Measurements from ENCODE around the gene HAND2. TPM values are rescaled to one million over a fixed set of nuclear protein-coding genes. Genes with fewer than 3 reads are reported as not detected.

Gene HAND2
- total RNA-seq, 2 donors from 2014 or later, result not detected

- Mint-ChIP-seq H3K27ac (no peak overlapping the region), H3K27me3 (ENCODE audit: insufficient read depth) (peaks cover 91% of the 10 kb centered on the region), H3K9me3 (no peaks in the 10 kb centered on the region), H3K4me1 (peaks cover 7% of the 10 kb centered on the region), H3K36me3 (ENCODE audit: low read depth) (no peaks in the 10 kb centered on the region), H3K4me3 (no peak overlapping the region)
- Histone ChIP-seq H3K36me3 (ENCODE audit: control insufficient read depth, insufficient read depth, low read length) (no peaks in the 10 kb centered on the region), H3K27ac (ENCODE audit: low read depth, low read length) (no peak overlapping the region), H3K4me3 (ENCODE audit: low read length) (no peak overlapping the region), H3K9me3 (ENCODE audit: control insufficient read depth, low read length) (no peaks in the 10 kb centered on the region), H3K27me3 (ENCODE audit: control insufficient read depth, insufficient read depth, low read length, poor library complexity, severe bottlenecking) (peaks cover 82% of the 10 kb centered on the region), H3K4me1 (ENCODE audit: control insufficient read depth, insufficient read depth, low read length) (no peaks in the 10 kb centered on the region), H3K9ac (ENCODE audit: extremely low read depth, low read length, poor library complexity, severe bottlenecking) (no peak overlapping the region)
- no peak for DNase-seq
- TF ChIP-seq CTCF (conservative IDR thresholded peaks at IDR 0.05), result no peak
- 95 to 100% methylated on average over 1 to 3 of the region's 3 CpGs for WGBS, 2 experiments (ENCODE audit: insufficient coverage in 1 of 2, insufficient read length in 1 of 2)
Observed at GRCh38 chr4:173543266-173543665, 13.2 kb upstream of the HAND2 start.

- no peak overlapping the region for H3K9ac ChIP-seq (ENCODE audit: extremely low read depth, low read length, poor library complexity, severe bottlenecking)
- peaks cover 99% of the 10 kb centered on the region for H3K27me3 Mint-ChIP-seq (ENCODE audit: insufficient read depth)
- no peak for DNase-seq
Observed at GRCh38 chr4:173539986-173540385, 10.0 kb upstream of the HAND2 start.

GRCh38 chr4:173538909-173539445 lies 8.9 kb upstream of the HAND2 start:
- Histone ChIP-seq H3K4me1 (ENCODE audit: control insufficient read depth, insufficient read depth, low read length) (no peaks in the 10 kb centered on the region), H3K9ac (ENCODE audit: extremely low read depth, low read length, poor library complexity, severe bottlenecking) (no peak overlapping the region), H3K36me3 (ENCODE audit: control insufficient read depth, insufficient read depth, low read length) (no peaks in the 10 kb centered on the region), H3K27me3 (ENCODE audit: control insufficient read depth, insufficient read depth, low read length, poor library complexity, severe bottlenecking) (peaks cover 100% of the 10 kb centered on the region), H3K9me3 (ENCODE audit: control insufficient read depth, low read length) (no peaks in the 10 kb centered on the region), H3K27ac (ENCODE audit: low read depth, low read length) (no peak overlapping the region), H3K4me3 (ENCODE audit: low read length) (peak overlapping the region; percentile 78)
- no peak overlapping the region for H3K27ac Mint-ChIP-seq
- DNase-seq, result peak; percentile 49
- H3K36me3 Mint-ChIP-seq (ENCODE audit: low read depth), result no peaks in the 10 kb centered on the region
- peaks cover 100% of the 10 kb centered on the region for H3K27me3 Mint-ChIP-seq (ENCODE audit: insufficient read depth)
- WGBS, 2 experiments (ENCODE audit: insufficient coverage in 1 of 2, insufficient read length in 1 of 2), result 0 to 4% methylated on average over 12 to 15 of the region's 15 CpGs
- H3K4me3 Mint-ChIP-seq, result peak overlapping the region; percentile 53
- no peaks in the 10 kb centered on the region for H3K9me3 Mint-ChIP-seq
- no peak for TF ChIP-seq CTCF (conservative IDR thresholded peaks at IDR 0.05)
- peaks cover 7% of the 10 kb centered on the region for H3K4me1 Mint-ChIP-seq

More at GRCh38 chr4:173539986-173540385, 10.0 kb upstream of the HAND2 start:
- H3K36me3 ChIP-seq (ENCODE audit: control insufficient read depth, insufficient read depth, low read length), result no peaks in the 10 kb centered on the region
- H3K27me3 ChIP-seq (ENCODE audit: control insufficient read depth, insufficient read depth, low read length, poor library complexity, severe bottlenecking), result peaks cover 100% of the 10 kb centered on the region
- Mint-ChIP-seq H3K4me3 (no peak overlapping the region), H3K9me3 (no peaks in the 10 kb centered on the region), H3K27ac (no peak overlapping the region), H3K4me1 (peaks cover 7% of the 10 kb centered on the region), H3K36me3 (ENCODE audit: low read depth) (no peaks in the 10 kb centered on the region)
- no peaks in the 10 kb centered on the region for H3K4me1 ChIP-seq (ENCODE audit: control insufficient read depth, insufficient read depth, low read length)
- no peak overlapping the region for H3K4me3 ChIP-seq (ENCODE audit: low read length)
- 77 to 82% methylated on average over 3 of the region's 3 CpGs for WGBS, 2 experiments (ENCODE audit: insufficient coverage in 1 of 2, insufficient read length in 1 of 2)
- no peaks in the 10 kb centered on the region for H3K9me3 ChIP-seq (ENCODE audit: control insufficient read depth, low read length)
- no peak overlapping the region for H3K27ac ChIP-seq (ENCODE audit: low read depth, low read length)
- TF ChIP-seq CTCF (conservative IDR thresholded peaks at IDR 0.05), result no peak
